NCI-H82 treated with DMSO at 0.1 percent for 48 hours (cell line): ENCODE results near the gene SH3PXD2B.

Experiments
- DNase-seq: peaks from one replicate; lab custom pipeline; 2025; ENCODE audit not compliant: unreplicated experiment; lab: John Stamatoyannopoulos, UW

Gene SH3PXD2B

GRCh38 chr5:172454358-172455086, at the start of gene SH3PXD2B:
Gene SH3PXD2B (minus strand): TSS chr5:172454525. CDS start chr5:172454352, 173 bp downstream.
- no peak for DNase-seq

GRCh38 chr5:172502969-172503368, 48.6 kb upstream of the SH3PXD2B start:
- peak; percentile 5 for DNase-seq

GRCh38 chr5:172502410-172502809, 48.1 kb upstream of the SH3PXD2B start:
- no peak for DNase-seq

GRCh38 chr5:172501708-172502320, 47.5 kb upstream of the SH3PXD2B start:
- DNase-seq, result no peak

- DNase-seq, result no peak
Observed at GRCh38 chr5:172499287-172499686, 45.0 kb upstream of the SH3PXD2B start.

- no peak for DNase-seq
Observed at GRCh38 chr5:172498431-172499129, 44.3 kb upstream of the SH3PXD2B start.

DNA sequence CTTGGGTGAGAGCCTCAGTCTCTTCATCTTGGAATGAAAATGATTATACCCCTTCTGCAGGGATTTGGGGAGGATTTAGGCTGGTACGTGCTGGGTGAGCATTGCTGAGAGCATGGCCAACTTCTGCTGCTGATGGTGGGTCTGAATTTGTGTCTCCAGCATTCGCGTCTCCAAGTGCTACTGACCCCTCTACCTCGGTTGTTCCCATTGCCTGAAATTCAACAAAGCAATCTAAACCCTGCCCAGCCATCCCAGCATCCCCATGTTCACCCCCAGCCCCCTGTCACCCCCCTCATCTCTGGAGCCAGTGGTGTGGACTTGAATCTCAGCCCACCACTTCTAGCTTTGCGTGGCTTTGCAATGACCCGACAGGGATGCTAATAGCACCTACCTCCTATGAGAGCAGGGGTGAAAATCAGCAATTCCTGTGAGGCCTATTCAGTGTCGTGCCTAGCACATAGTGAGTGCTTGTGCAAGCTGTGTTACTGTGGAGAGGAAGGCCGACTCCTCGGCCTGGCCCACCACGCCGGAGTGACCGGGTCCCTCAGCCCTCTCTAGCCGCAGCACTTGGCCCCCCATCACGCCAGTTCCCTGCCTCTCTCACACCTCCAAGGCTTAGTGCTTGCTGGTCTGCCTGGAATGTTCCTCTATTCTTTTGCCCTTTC, 43.4 kb upstream of the SH3PXD2B start:
- DNase-seq, result no peak

- DNase-seq, result no peak
Observed at GRCh38 chr5:172496671-172497371, 42.5 kb upstream of the SH3PXD2B start.

GRCh38 chr5:172494630-172495505, 40.5 kb upstream of the SH3PXD2B start:
- no peak for DNase-seq

- no peak for DNase-seq
Observed at GRCh38 chr5:172493906-172494305, 39.6 kb upstream of the SH3PXD2B start.

DNA sequence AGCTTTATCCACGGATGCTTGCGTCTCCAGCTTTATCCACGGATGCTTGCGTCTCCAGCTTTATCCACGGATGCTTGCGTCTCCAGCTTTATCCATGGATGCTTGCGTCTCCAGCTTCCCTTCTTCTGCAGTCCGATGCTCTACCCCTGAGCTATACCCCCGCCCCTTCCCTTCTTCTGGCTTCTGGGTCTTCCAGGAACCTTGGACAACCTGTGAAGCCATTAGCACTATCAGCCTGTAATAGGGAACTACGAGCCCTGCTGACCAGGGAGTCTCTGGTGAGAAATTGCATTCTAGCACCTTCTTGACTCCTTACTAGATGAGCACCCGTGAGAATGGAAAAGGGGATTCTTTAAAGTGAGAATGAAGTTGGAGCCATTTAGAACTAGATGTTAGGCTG, 39.1 kb upstream of the SH3PXD2B start:
- no peak for DNase-seq

- no peak for DNase-seq
Observed at GRCh38 chr5:172493002-172493401, 38.7 kb upstream of the SH3PXD2B start.

- no peak for DNase-seq
Observed at GRCh38 chr5:172492097-172492840, 37.9 kb upstream of the SH3PXD2B start.

GRCh38 chr5:172491481-172491880, 37.2 kb upstream of the SH3PXD2B start:
- no peak for DNase-seq

DNA sequence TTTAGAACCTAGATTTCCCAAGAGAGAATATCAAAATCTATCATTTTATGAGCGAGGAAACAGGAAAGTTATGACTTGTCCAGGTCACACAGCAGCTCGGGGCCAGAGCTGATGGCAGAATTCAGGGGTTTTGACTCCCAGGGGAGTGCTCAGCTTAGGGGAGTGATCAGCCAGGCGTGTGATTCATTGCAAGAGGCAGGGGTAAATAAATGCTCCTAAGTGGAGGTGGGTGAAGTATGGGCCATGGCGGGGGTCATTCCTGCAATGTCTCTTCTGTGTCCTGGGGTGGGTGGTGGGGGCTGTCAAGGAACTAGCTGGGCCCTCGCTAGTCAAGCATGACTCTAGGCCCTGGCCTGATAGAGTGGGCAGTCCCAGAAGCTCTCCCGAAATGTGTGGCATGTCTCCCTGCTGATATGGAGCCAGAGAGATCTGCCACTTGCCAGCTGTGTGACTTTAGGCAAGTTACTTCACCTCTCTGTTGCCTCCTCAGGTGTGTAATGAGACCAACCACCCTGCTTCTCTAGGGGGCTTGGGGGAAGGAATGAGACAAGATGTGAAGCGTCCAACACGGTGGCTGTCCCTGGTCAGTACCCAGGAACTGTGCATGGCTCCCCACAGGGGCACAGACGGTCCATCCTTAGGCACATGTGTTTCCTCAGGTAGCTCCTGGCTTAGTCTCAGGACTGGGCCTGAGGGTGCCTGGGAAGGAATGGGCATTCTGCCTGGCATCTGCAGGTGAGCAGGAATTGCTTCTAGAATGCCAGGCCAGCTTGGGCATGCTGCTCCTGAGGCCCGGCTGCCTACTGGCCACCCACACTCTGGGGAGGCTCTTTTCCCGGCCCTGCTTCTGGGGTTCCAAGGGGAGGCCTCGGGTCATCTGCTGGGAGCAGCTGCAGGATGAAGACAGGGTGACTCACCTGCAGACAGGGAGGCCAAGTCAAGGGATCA, 36.5 kb upstream of the SH3PXD2B start:
- DNase-seq, result no peak

- no peak for DNase-seq
Observed at GRCh38 chr5:172488221-172488620, 33.9 kb upstream of the SH3PXD2B start.

DNA sequence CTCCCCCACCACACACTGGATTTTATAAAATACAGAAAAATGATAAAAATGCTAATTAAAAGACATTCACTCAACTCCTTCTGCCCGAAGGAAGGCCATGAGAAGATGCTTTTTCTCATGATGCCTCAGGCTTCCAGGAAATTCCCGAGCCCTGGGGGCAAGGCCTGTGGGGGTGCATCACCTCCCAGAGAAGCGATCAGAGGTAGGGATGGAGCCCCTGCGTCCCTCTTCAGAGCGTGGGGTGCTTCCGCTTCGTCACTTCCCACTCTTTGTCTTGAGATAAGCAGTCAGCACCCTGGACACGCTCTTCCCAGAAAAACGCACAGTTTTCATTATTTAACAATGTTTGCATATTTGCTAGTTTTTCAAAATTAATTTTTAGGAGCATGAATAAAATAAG, 33.3 kb upstream of the SH3PXD2B start:
- DNase-seq, result no peak

GRCh38 chr5:172486912-172487311, 32.6 kb upstream of the SH3PXD2B start:
- no peak for DNase-seq
